ENCODE measurements around the gene LRP10. TPM values are rescaled to one million over a fixed set of nuclear protein-coding genes. Genes with fewer than 3 reads are reported as not detected.

Gene LRP10
- total and polyA plus RNA-seq, 12 donors: 10.3 to 101 (median 48.0) TPM

GRCh38 chr14:22844221-22845102, 27.1 kb upstream of the LRP10 start:
- Histone ChIP-seq H3K4me1 (peaks cover 8 to 59% (median 35%) of the 10 kb centered on the region in 9 donors), H3K9me3 (no peaks in the 10 kb centered on the region), H3K36me3 (peaks cover 0 to 67% (median 32%) of the 10 kb centered on the region in 9 donors), H3K4me3 (no peak overlapping the region), H3K27me3 (no peaks in the 10 kb centered on the region), H3K27ac (no peak overlapping the region)
- ATAC-seq: no peak
- intact Hi-C loops (cut with DNase I): no loop called here
- no peak for TF ChIP-seq CTCF (IDR thresholded peaks at IDR 0.05)
- no peak for DNase-seq
- 91 to 92% methylated on average over 22 of the region's 22 CpGs for WGBS, 2 donors

- TF ChIP-seq CTCF (IDR thresholded peaks at IDR 0.05): no peak
- Histone ChIP-seq H3K27me3 (no peaks in the 10 kb centered on the region), H3K9me3 (no peaks in the 10 kb centered on the region), H3K27ac (peak overlapping the region in 1 of 10 donors; percentile 3), H3K4me1 (peaks cover 14 to 59% (median 39%) of the 10 kb centered on the region in 9 donors), H3K4me3 (no peak overlapping the region), H3K36me3 (peaks cover 0 to 66% (median 32%) of the 10 kb centered on the region in 9 donors)
- intact Hi-C loops (cut with DNase I): no loop called here
- ATAC-seq (no peak), DNase-seq (no peak)
- 87 to 93% methylated on average over 9 of the region's 9 CpGs for WGBS, 2 donors
These were observed 26.5 kb upstream of the LRP10 start for GRCh38 chr14:22845103-22845394.

GRCh38 chr14:22845821-22846625, 25.5 kb upstream of the LRP10 start:
- no peak for ATAC-seq
- H3K36me3 ChIP-seq: peaks cover 0 to 62% (median 32%) of the 10 kb centered on the region in 9 donors
- DNase-seq: no peak
- H3K27ac ChIP-seq: peak overlapping the region in 4 of 10 donors; percentile 28 to 92 (median 58)
- 90% methylated on average over 21 to 26 of the region's 26 CpGs for WGBS, 2 donors
- H3K27me3 ChIP-seq: no peaks in the 10 kb centered on the region
- H3K4me1 ChIP-seq: peaks cover 14 to 63% (median 48%) of the 10 kb centered on the region in 9 donors
- H3K4me3 ChIP-seq: no peak overlapping the region
- TF ChIP-seq CTCF (IDR thresholded peaks at IDR 0.05): no peak
- H3K9me3 ChIP-seq: no peaks in the 10 kb centered on the region
- intact Hi-C loops (cut with DNase I): no loop called here

GRCh38 chr14:22846811-22847307, 24.7 kb upstream of the LRP10 start:
- Histone ChIP-seq H3K36me3 (peaks cover 0 to 53% (median 30%) of the 10 kb centered on the region in 9 donors), H3K4me1 (peaks cover 19 to 65% (median 56%) of the 10 kb centered on the region in 9 donors), H3K4me3 (no peak overlapping the region), H3K27me3 (no peaks in the 10 kb centered on the region), H3K9me3 (no peaks in the 10 kb centered on the region), H3K27ac (peak overlapping the region in 5 of 10 donors; percentile 28 to 92 (median 77))
- intact Hi-C loops (cut with DNase I): no loop called here
- ATAC-seq (no peak), DNase-seq (no peak)
- no peak for TF ChIP-seq CTCF (IDR thresholded peaks at IDR 0.05)
- 84 to 89% methylated on average over 11 of the region's 11 CpGs for WGBS, 2 donors

Data from heart right ventricle (tissue), 16 donors.